HG02884 (cell line): ENCODE results near the gene RARA.

Source experiments
- ATAC-seq: cut with Tn5 transposase; IDR thresholded peaks from one replicate; pipeline ENCODE4 v1.9.1; 2021; ENCODE audit warnings: mild to moderate bottlenecking, moderate library complexity; ENCODE audit not compliant: unreplicated experiment

RARA gene

DNA sequence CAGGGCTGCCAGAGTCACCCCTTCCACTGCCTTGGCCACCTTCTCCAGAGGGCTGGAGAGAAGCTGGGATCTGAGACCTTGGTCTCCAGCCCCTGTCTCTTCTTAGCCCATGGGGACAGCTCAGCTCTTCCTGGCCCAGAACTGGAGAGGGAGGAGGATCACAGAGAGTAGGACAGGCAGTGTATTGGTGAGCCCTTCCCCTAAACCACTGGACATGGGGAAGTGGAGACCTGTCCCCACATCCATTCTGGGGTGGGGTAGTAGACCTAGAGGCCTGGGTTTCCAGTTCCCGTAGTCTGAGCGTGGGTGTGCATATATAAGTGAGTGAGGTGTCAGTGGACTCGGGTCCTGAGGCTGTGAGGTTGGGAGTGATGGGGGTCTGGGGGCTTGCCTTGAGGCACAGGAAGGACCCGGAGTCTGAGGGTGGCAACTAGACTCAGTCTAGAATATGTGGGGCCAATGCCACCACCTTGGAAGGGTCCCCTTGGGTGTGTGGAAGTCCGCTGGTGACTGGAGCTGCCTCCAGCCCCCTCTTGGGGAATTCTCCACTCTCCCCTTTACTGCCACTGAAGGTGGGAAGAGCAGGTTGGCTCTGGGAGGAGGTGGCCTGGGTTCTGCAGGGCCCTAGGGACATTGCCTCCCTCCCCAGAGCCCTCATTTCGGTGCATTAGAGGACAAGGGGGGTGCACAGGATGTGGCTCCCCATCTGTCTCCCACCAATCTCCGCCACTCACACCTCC is 35.6 kb downstream of the RARA start:
- no peak for ATAC-seq

DNA sequence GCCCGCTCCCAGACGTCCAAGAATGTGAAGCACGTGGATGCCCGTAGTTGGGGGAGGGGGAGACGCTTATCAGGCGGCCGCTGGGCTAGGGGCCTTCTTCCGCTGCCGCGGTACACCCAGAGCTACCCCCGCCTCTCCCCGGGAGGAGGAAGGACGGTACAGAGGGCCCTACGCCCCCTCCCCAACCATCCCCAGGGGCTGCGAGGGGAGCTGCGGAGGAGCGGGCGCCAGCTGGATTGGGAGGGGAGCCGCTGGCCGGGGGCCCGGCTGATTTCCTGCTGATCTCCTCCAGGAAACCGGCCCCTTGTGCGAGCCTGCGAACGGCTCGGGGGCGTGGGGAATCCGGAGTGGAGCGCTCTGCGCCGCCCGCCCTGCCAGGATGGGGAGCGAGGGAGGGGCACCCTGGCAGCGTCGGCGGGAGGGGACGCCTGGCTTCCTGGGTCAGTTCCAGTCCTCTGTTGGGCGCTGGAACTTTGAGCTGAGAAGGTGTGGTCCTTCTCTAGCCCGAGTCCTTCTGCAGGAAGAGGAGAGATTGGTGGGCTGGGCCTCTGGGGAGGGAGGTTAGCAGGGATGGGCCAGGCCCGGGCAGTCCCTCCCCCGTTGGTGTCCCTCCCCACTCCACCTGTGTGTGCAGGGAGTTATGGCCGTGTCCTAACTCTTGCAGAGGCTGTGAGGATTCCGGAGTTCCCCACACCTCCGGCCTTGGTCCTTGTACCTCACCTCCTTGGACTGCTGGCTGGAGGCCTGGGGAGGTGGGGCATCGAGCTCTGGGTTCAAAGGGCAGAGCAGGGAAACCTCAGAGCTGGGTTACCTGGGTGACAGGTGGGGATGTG is 36.4 kb downstream of the RARA start:
- no peak for ATAC-seq

DNA sequence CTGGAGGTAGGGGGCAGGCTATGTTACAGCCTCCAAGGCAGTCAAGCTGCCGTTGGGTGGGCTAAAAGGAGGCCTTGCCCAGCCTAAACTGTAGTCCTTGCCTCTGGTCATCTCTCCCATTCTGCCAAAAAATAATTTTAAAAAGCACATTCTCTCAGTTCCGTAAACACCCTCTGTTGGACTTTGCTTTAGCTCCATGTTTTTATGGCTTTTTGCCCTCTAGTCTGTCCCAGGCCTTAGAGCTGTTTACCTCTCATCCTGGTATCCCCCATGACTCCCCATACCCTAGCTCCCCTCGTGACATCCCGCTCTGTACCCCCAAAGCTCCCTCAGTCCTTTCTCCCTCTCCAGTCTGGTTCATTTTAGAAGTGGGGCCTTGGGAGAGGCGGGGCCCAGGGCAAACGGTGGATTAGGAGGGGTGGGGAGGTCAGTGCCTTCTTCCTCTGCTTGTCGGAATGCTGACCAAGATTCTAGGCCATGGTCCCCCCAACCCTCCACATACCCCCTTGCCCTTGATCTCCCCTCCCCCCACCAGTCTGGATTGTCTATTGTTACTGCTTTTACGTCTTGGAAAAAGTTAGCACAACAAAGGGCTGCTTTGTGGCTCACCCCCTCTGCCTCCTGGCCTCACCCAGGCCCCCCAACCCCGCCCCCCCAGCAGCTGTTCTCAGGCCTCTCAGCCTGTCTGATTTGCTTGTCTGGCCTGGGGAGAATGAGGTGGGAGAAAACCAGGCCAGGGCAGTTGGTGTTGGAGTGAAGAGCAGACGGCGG is 37.2 kb downstream of the RARA start:
- ATAC-seq, result no peak

DNA sequence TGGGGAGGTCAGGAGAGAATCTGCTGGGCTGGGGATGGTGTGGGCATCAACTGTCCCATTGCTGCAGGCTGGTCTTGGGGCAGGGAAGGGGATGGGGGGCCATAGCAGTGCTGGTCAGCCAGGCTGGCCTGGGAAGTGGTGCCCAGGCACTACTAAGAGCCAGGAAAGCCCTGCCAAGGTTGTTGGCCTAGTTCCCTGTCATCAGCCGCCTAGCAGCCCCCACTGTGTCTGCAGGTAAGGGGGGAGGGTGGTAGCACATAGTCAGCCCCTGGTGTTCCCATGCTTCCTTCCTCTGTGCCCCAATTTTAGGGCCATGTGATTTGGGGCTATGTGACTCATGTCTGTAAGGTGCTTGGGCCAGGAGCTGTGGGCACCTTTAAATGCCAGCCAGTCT is 37.8 kb downstream of the RARA start:
- ATAC-seq, result no peak

DNA sequence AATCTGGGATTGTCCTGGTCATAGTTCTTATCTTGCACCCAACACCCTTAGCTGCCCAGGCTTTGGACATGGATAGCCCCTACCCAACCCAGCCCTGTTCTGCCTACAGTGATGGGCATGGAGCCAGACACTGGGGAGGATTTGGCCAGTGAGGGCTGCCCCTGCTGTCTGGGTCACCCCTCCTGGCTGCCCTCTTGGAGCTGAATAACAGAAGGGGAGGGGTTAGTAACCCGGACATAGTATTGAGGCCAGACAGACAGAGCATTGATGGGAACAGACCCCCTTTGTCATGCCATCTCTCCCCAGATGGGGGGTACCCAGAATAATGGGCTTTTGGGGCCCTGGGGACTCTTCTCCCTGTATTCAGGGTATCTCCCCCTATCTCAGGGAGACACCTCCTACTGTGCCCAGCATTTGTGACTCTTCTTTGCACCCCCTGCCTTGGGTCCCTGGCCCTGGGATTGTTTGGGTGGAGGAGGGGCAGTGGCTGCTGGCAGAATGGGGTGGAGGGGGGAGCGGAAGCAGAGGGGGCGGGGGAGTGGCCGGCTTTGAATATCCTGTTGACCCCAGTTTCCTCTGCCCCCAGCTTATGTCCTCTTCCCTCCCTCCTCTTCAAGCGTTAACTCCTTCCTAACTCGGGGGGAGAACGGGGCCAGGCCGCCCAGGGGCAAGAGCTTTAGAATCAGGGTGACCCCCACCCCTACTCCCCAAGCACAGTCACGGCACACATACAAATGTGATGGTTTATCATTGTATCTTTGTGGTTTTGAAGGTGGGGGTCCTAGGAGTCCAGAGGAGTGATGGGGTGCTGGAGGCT is 38.5 kb downstream of the RARA start:
- no peak for ATAC-seq

DNA sequence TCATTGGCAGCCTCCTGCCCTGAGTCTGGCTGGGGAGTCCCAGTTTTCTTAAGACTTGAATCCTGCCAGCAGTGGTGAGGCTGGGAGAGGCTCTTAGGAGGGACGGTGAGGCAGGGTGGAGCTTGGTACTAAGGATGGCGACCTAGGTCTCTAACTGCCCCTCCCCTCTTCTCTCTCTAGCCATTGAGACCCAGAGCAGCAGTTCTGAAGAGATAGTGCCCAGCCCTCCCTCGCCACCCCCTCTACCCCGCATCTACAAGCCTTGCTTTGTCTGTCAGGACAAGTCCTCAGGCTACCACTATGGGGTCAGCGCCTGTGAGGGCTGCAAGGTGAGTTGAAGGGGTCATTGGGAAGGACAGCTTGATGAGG is 39.1 kb downstream of the RARA start:
- no peak for ATAC-seq

DNA sequence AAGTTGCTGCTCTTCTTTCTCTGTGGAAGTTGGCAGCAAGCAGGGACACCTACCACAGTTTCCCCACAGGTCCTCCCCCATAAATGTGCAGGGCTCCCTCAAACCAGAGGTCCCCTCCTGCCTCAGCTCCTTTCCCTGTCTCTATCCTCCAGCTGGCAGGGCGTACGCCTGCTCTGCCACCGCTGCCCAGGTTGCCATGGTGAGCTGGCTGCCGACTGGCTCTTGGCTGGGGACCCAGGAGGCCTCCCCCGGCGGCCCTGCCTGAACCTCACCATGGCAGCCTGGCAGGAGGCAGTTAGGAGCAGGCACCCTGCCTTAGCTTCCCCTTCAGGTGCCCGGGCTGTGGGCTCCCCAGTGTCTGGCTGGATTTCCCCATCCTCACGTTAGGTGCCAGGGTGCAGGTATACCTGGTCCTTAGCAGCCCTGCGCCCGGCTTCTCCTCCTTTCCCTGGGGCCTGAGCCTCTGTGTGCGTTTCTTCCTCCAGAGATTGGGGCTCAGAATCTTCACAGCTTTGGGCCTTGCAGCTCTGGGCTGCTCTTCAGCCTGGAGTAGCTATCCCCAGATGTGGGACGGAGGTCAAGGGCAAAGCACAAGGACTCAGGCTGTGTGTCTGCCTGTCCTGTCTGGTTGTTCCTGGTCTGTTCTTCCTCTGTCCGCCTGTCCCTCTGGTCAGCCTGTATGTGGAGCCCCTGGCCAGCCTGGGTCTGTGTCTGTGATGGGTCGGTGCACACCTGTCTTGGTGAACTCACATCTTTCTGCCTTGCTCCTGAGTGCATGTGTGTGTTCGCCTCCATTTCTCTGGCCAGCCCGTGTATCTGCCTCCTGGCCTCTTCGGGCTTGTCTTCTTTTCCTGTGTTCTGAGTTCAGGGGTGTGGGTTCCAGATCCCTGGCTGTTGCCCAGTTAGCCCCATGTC is 39.8 kb downstream of the RARA start:
- no peak for ATAC-seq

DNA sequence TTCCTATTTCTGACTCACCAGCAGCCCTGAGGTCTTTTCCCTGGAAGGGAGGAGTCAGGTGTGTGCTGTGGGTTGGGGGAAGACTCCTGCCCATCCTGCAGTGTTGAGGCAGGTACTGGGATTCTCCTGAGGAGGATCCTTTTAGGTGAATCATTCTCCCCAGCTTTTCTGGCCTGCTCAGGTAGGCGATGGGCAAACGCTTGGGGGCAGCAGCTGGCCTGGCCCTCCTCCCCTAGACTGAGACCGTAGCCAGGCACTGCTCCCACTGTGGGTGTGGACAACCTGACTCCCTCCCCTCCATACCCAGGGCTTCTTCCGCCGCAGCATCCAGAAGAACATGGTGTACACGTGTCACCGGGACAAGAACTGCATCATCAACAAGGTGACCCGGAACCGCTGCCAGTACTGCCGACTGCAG is 40.5 kb downstream of the RARA start:
- no peak for ATAC-seq

DNA sequence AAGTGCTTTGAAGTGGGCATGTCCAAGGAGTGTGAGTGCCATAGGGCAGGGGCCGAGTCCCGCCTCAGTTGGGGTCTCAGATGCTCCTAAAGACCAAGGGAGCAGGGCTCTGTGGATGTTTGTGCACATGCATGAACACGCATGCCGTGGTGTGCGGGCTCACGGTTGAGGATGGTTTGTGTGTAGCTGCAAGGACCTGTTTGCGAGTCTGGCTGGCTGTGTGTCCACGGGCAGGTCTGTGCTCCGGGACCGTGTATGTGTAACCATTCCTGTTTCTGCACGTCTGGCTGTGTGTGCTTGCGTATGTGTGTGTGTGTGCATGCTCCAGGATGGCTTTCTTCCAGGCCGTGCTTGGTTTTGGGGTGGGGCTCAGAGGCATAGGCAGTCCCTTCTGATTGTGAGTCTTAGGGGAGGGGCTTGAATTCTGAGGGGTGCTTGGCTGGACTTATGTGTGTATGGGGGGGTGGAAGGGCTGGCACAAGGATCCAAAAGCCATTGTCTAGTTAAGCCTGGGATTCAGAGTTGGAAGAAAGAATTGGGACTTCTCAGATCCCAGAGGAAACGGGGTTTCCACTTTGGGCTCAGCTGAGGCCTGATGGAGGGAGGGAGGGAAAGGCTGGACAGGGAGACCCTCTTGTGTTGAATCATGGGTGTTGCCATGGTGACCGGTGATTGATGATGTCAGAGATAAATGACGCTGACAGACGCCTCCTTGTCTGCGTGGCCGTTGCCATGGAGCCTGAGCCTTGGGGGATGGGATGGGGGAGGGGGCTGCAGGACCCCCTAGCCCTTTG is 41.1 kb downstream of the RARA start:
- no peak for ATAC-seq

DNA sequence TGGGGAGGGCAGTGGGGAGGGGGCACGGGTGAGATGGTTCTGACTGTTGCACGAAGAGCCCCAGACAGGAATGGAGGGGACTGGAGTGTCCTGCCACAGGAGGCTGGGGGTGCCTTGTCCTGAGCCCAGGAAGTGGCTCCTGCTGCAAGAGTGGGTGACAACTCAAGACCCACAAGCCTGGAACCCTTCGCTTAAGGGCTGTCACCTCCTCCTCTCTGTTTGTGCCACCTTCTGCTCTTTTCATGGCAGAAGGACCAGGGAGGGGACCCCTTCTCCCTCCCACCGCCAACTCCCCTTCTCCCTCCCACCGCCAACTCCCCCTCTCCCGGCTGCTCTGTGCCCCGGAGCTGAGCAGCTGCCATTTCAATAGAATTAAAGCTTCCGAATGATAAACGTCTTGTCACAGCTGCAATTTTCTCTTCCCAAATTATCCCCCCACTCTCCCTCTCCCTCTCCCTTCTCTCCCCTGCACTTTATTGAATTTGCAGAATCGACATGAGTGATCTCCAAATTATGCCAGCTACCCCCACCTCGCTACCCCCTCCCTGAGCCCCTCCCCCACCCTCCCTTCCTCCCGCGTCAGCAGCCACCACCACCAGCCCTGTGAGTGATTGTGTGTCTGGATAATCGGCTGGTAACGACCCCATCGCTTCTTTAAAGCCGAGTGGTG is 41.8 kb downstream of the RARA start:
- no peak for ATAC-seq

DNA sequence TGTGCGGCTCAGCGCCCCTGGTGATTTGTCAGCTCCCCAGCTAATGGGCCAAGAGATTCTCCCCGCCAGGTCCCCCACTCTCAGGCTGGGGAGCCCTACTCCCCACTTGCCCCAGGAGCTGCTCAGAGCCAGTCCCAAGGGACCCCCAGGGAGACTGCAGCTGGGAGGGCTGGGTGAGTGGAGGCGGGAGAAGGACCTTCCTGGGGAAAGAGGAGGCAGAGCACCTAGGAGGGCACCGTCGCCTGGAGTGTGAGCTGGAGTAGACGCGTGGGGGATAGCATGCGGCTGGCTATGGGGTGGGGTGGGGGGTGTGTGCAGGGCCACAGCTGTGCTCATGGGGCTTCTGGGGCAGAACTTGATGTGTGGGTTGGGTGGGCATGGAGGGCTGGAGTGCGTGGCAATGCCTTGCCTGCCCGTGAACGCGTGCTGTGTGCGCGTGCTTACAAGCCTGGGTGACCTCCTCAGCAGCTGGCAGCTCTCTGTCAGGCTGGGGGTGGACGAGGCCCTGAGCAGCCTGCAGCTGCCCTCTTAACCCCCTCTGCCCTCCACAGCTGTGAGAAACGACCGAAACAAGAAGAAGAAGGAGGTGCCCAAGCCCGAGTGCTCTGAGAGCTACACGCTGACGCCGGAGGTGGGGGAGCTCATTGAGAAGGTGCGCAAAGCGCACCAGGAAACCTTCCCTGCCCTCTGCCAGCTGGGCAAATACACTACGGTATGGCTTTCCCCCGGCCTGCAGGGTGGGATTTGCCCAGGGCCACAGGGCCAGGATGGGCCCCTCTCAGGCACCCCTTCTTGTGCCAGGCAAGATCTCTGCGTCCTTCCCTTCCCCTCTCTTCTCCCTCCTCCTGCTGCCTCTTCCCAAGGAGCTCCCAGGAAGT is 42.6 kb downstream of the RARA start:
- ATAC-seq, result no peak

DNA sequence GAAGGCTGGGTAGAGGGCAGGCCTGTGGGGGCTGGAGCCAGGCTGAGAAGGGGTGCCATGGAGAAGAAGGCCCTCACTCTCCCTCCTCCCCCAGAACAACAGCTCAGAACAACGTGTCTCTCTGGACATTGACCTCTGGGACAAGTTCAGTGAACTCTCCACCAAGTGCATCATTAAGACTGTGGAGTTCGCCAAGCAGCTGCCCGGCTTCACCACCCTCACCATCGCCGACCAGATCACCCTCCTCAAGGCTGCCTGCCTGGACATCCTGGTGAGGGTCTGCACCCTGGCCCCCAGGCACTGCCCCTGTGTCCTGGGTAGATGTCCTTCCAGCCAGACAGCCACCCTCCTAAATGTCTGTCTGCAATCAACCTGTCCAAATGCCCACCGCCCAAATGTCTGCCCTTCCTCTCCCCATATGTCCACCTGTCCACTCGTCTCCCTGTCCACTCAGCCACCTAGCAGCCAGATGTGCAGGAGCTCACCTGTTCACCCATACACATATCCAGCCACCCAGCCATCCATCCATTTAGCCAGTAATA is 43.3 kb downstream of the RARA start:
- no peak for ATAC-seq

DNA sequence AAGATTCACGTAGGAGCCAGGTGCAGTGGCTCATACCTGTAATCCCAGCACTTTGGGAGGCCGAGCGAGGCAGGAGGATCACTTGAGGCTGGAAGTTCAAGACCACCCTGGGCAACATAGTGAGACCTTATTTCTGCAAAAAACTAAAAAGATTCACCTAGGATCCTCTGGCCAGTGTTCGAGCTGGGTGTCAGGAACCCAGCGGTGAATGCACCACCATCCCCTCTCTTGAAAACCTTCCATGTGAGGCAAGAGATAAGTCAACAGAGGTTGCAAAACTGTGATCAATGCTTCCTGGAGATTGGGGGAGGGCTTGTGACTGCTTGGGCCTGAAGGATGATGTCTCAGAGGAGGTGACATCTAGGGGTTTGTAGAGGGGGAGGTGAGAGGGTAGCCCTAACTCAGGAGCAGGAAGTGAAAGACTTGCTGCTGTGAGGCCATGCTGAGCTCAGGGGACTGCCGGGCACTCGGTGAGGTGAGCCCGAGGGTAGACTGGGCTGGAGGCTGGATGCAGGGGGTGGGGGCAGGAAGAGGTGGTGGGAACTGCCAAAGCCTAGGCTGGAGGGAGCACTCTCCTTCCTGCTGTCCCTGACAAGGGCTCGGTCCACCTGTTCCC is 43.9 kb downstream of the RARA start:
- no peak for ATAC-seq

DNA sequence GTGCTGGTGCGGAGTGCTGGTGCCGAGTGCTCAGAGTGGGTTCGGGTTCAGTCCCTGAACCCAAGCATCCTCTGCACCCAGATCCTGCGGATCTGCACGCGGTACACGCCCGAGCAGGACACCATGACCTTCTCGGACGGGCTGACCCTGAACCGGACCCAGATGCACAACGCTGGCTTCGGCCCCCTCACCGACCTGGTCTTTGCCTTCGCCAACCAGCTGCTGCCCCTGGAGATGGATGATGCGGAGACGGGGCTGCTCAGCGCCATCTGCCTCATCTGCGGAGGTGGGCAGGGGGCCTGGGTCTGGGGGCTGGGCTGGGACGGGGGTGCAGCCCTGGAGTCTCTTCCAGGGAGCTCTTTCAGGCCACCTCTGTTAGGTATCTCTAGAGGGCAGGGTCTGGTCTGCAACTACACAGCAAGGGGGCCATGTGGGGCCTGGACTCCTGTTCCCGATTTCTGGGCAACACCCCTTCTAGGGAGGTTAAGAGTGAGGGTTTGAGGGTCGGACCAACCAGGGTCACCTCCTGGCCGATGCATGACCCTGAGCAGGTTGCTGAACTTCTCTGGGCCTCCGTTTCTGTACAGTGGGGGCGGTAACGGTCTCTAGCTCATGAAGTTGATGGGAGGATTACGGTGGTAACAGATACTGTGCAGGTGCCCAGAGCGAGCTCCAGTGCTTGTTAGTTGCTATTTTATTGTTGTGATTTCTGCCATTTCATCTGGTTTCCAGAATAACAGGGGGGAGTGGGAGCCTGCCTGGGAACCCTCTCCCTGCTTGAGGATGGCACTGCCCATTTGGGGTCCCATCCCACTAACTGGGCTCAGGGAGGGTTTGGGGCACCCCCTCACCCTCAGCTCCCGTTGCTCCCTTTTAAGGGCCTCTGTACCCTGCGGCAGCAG is 45.5 kb downstream of the RARA start:
- no peak for ATAC-seq

DNA sequence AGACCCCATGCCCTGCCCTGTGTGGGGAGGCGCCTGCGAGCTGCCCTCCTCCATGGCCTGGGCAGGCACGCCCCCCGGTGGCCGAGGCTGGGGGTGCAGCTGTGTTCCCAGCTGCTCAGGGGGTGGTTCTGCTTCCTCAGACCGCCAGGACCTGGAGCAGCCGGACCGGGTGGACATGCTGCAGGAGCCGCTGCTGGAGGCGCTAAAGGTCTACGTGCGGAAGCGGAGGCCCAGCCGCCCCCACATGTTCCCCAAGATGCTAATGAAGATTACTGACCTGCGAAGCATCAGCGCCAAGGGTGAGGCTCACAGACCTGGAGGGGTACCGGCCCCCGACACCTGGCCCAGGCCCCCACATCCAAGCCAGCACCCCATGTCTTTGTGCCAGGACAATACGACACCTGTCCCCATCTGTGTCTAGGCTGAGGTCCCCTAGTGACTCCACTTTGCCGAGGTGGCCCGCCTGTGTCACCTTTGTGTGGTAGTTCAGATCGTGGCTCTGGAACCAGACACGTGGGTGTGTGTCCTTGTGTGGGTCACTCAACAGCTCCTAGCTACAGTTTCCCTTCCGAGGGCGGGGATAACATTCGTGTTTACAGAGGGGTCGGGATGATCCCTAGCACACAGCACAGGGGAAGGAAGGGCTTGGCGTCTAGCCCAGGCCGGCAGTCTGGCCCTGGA is 46.3 kb downstream of the RARA start:
- no peak for ATAC-seq
